ENCODE data around the gene ARID1B. TPM values are rescaled to one million over a fixed set of nuclear protein-coding genes. Genes with fewer than 3 reads are reported as not detected.

The ARID1B gene
- total RNA-seq, 1 experiment from 2014 or later, result 58.8 TPM

GRCh38 chr6:156793200-156793599, 16.0 kb downstream of the ARID1B start:
- H3K9me3 ChIP-seq, result no peaks in the 10 kb centered on the region
- no peak for TF ChIP-seq CTCF (IDR thresholded peaks at IDR 0.05; ENCODE audit: insufficient read depth in 1 of 2, low read depth in 1 of 2, low read length in 1 of 2, severe bottlenecking in 1 of 2, unreplicated experiment in 1 of 2)
- DNase-seq, result no peak
- CTCF ChIA-PET, result no interaction called here
- POLR2A ChIA-PET, result no interaction called here
- Mint-ChIP-seq H3K4me1 (ENCODE audit: low read depth, unreplicated experiment) (peaks cover 9% of the 10 kb centered on the region), H3K4me3 (ENCODE audit: unreplicated experiment) (no peak overlapping the region), H3K27ac (ENCODE audit: unreplicated experiment) (no peak overlapping the region), H3K36me3 (ENCODE audit: insufficient read depth, unreplicated experiment) (peaks cover 5% of the 10 kb centered on the region), H3K9me3 (ENCODE audit: unreplicated experiment) (no peaks in the 10 kb centered on the region), H3K27me3 (ENCODE audit: insufficient read depth, unreplicated experiment) (no peaks in the 10 kb centered on the region)
- no peaks in the 10 kb centered on the region for H3K36me3 ChIP-seq (ENCODE audit: control insufficient read depth, insufficient read depth, low read length)
- H3K27me3 ChIP-seq (replicated peaks; ENCODE audit: control insufficient read depth, insufficient read depth, low read length), result no peaks in the 10 kb centered on the region
- intact Hi-C loops (cut with micrococcal nuclease; ENCODE audit: unreplicated experiment), result no loop called here
- H3K4me3 ChIP-seq (ENCODE audit: low read depth, low read length), result no peak overlapping the region
- H3K4me1 ChIP-seq, result no peaks in the 10 kb centered on the region
- no TSS peak for BruUV-seq (replicated peaks)

GRCh38 chr6:156794546-156795354, 17.6 kb downstream of the ARID1B start:
- no peaks in the 10 kb centered on the region for H3K9me3 ChIP-seq
- Mint-ChIP-seq H3K4me1 (ENCODE audit: low read depth, unreplicated experiment) (peaks cover 9% of the 10 kb centered on the region), H3K27ac (ENCODE audit: unreplicated experiment) (no peak overlapping the region), H3K9me3 (ENCODE audit: unreplicated experiment) (no peaks in the 10 kb centered on the region), H3K36me3 (ENCODE audit: insufficient read depth, unreplicated experiment) (peaks cover 5% of the 10 kb centered on the region), H3K4me3 (ENCODE audit: unreplicated experiment) (no peak overlapping the region), H3K27me3 (ENCODE audit: insufficient read depth, unreplicated experiment) (no peaks in the 10 kb centered on the region)
- no peaks in the 10 kb centered on the region for H3K36me3 ChIP-seq (ENCODE audit: control insufficient read depth, insufficient read depth, low read length)
- CTCF ChIA-PET, result no interaction called here
- no peak overlapping the region for H3K4me3 ChIP-seq (ENCODE audit: low read depth, low read length)
- intact Hi-C loops (cut with micrococcal nuclease; ENCODE audit: unreplicated experiment), result no loop called here
- POLR2A ChIA-PET, result no interaction called here
- no peak for DNase-seq
- no peaks in the 10 kb centered on the region for H3K4me1 ChIP-seq
- TF ChIP-seq CTCF (IDR thresholded peaks at IDR 0.05; ENCODE audit: insufficient read depth in 1 of 2, low read depth in 1 of 2, low read length in 1 of 2, severe bottlenecking in 1 of 2, unreplicated experiment in 1 of 2), result no peak
- BruUV-seq (replicated peaks), result no TSS peak
- no peaks in the 10 kb centered on the region for H3K27me3 ChIP-seq (replicated peaks; ENCODE audit: control insufficient read depth, insufficient read depth, low read length)

- no peak for DNase-seq
- no TSS peak for BruUV-seq (replicated peaks)
- CTCF ChIA-PET, result no interaction called here
- peaks cover 9% of the 10 kb centered on the region for H3K4me1 Mint-ChIP-seq (ENCODE audit: low read depth, unreplicated experiment)
- no peaks in the 10 kb centered on the region for H3K27me3 Mint-ChIP-seq (ENCODE audit: insufficient read depth, unreplicated experiment)
- no peaks in the 10 kb centered on the region for H3K9me3 Mint-ChIP-seq (ENCODE audit: unreplicated experiment)
- H3K27me3 ChIP-seq (replicated peaks; ENCODE audit: control insufficient read depth, insufficient read depth, low read length), result no peaks in the 10 kb centered on the region
- H3K36me3 Mint-ChIP-seq (ENCODE audit: insufficient read depth, unreplicated experiment), result peaks cover 5% of the 10 kb centered on the region
- no peaks in the 10 kb centered on the region for H3K36me3 ChIP-seq (ENCODE audit: control insufficient read depth, insufficient read depth, low read length)
- no peaks in the 10 kb centered on the region for H3K4me1 ChIP-seq
- POLR2A ChIA-PET, result no interaction called here
- intact Hi-C loops (cut with micrococcal nuclease; ENCODE audit: unreplicated experiment), result no loop called here
- H3K4me3 Mint-ChIP-seq (ENCODE audit: unreplicated experiment), result no peak overlapping the region
- H3K27ac Mint-ChIP-seq (ENCODE audit: unreplicated experiment), result no peak overlapping the region
- TF ChIP-seq CTCF (IDR thresholded peaks at IDR 0.05; ENCODE audit: insufficient read depth in 1 of 2, low read depth in 1 of 2, low read length in 1 of 2, severe bottlenecking in 1 of 2, unreplicated experiment in 1 of 2), result no peak
- H3K4me3 ChIP-seq (ENCODE audit: low read depth, low read length), result no peak overlapping the region
- no peaks in the 10 kb centered on the region for H3K9me3 ChIP-seq
Measured at GRCh38 chr6:156795825-156796224, 18.6 kb downstream of the ARID1B start.

All from Caco-2 (cell line).